HG02763 (cell line): Measurements from ENCODE around the gene FAM120B.

ENCODE experiments used
- ATAC-seq: cut with Tn5 transposase; IDR thresholded peaks from one replicate; pipeline ENCODE4 v1.9.1; 2021; ENCODE audit warnings: mild to moderate bottlenecking, moderate library complexity; ENCODE audit not compliant: unreplicated experiment

The FAM120B gene

DNA sequence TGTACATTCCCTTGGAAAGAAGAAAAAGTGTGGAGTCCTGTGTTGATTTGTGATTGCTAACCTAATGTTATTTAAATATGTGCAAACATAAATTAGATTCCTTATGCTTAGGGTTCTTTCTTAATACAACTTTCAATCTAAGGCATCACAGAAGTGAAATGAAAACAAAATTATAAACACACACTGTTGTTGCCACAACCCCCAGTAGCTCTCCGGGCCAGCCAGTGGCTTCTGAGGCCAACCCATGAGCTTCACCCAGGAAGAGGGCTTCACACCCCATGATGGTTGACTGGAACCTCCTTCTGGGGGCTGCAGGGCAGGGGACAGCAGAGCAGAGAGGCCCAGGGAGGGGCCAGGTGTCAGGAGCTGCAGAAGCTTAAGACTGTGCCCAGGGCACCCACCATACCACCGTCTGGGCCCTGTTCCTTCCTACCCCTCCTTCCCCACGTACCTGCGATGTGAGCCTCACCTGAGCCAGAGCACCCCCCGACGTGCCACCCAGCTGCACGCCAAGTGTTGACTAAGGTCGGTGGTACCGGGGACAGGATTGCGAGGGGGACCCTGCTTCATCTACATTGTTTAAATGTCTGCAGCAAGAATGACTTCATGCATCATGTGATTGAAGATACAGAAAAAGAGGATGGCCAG is 110.5 kb downstream of the FAM120B start:
- no peak for ATAC-seq

GRCh38 chr6:170417881-170418280 is 111.3 kb downstream of the FAM120B start:
- no peak for ATAC-seq

GRCh38 chr6:170420283-170420682 is 113.7 kb downstream of the FAM120B start:
- no peak for ATAC-seq

DNA sequence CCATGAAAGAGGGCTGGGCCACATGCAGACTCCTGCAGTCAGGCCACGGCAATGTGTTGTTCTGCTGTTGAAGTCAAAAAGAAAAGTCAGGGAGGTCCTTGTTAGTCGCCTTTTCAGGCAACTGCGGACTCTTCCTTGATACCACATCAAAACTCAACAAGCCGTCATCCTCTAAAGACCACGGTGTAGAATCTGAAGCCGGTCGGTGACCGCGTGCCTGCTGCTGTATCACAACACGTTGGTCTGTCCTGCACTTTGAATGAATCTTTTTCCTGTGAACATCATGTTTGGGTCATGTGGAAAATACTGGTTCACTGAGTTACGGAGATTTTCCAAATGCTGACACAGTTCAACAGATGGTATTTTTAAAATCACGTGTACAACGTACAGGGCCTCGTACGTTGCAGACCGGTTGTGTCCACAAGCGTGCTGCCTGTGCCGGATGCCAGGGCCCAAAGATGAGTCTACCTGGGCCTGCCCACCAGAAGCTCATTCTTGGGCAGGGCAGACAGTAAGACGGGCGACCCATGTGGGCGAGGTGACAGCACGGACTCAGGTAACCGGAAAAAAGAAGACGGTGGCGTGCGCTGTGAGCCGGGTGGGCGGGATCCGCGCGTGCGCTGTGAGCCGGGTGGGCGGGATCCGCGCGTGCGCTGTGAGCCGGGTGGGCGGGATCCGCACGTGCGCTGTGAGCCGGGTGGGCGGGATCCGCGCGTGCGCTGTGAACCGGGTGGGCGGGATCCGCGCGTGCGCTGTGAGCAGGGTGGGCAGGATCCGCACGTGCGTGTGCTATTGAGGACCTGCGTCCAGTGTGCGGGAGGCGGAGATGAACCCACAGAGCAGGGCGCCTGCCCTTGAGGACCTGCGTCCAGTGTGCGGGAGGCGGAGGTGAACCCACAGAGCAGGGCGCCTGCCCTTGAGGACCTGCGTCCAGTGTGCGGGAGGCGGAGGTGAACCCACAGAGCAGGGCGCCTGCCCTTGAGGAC is 114.5 kb downstream of the FAM120B start:
- no peak for ATAC-seq

DNA sequence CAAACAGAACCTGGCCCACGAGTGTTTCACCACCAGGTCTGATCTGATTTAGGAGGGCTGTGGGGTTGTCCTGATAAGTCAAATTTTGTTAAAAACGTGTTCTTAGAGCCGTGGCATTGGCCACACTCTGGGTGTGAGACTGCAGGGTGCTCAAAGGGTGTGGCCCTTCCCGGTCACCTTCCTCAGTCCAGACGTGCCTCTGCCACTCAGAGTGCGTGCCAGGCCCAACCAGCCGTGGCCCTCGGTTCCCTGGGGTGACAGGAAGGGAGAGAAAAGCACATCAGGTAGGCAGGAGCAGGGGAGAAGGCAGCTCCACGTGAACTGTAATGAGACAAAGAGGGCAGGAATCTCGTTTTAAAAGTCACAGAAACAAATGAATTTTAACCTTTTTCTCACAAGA is 115.4 kb downstream of the FAM120B start:
- ATAC-seq = no peak

- ATAC-seq = no peak
Measured at GRCh38 chr6:170423030-170423429, 116.5 kb downstream of the FAM120B start.

GRCh38 chr6:170423814-170424603 is 117.5 kb downstream of the FAM120B start:
- ATAC-seq = no peak

DNA sequence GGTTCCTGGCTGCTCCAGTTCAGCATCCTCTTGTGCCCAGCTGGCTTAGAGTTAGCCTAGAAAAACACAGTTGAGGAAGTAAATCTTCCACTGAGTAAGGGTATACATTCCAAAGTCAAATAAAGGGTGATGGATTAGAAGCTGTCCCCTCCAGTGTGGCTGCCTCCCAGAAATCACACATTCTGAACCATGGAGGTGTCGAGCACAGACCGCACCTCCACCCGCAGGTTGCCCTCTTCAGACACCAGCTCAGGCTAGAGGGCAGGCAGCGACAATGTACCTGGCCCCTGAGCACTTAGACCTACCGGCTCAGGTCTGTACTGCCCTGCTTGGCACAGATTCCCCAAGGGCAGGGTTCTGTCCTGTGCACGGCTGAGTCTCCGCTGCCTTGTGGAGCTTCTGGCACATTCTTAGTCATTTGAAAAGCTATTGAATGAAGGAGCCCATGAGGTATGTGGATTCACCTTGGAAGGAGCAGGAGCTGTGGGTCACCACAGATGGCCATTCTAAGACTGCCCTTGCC is 118.1 kb downstream of the FAM120B start:
- no peak for ATAC-seq

- no peak for ATAC-seq
Measured at GRCh38 chr6:170429450-170429849, 122.9 kb downstream of the FAM120B start.

DNA sequence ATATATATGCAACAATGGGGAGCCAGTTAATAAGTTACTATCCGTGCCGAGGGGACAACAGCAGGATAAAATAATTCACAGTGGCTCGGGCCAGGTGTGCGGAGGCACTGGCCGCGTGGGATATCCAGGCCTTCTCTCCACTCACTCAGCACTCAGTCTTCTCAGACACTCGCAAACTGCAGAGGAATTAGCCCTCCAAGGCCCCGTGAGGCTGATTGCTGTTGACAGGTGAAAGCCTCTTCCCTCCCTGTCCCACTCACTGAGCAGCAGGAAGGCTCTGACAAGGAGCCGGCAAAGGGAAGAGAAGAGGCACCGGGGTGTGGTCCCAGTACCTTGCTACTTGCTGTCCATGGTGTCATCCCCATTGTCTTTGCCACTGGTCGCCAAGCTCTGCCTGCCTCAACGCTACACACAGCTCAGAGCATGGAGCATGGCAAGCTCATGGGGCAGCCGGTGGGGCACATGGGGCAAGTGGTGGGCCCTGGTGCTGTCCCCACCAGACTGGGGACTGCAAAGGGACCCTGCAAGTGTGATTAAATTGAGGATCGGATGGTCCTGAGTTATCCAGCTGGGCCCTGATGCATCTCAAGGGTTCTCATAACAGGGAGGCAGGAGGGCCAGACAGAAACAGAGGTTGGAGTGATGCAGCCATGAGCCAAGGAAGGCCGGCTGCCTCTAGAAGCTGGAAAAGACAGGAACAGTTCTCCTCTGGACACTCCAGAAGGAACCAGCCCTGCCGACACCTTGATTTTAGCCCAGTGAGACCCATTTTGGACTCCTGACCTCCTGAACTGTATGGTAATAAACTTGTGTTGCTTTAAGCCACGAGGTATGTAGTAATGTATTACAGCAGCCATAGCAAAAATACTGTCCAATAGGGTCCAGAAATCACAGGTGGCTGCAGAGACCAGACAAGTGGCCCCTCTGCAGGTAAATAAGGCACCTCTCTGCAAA is 126.9 kb downstream of the FAM120B start:
- ATAC-seq = no peak

GRCh38 chr6:170434117-170434820 is 127.7 kb downstream of the FAM120B start:
- no peak for ATAC-seq

DNA sequence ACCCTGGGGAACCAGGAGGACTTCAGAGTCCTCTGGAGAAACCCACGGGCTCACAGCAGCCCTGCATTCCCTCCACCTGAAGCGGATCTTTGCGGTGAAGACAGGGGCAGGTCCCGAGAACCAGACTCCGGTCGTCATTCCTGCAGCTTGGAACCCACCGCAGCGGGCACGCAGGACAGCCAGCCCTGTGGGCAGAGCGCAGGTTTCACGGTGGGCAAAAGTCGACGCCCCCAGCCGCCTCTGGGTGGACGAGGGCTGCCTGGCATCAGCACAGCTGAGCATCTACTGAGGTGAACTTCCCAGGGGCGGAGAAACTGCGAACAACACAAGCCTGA is 128.2 kb downstream of the FAM120B start:
- no peak for ATAC-seq

GRCh38 chr6:170435766-170436165 is 129.2 kb downstream of the FAM120B start:
- no peak for ATAC-seq

- no peak for ATAC-seq
Measured at GRCh38 chr6:170436209-170436809, 129.8 kb downstream of the FAM120B start.

GRCh38 chr6:170437719-170438401 is 131.3 kb downstream of the FAM120B start:
- no peak for ATAC-seq

- ATAC-seq = peak; percentile 95
Measured at GRCh38 chr6:170438402-170438753, 131.8 kb downstream of the FAM120B start.

GRCh38 chr6:170438861-170439260 is 132.3 kb downstream of the FAM120B start:
- ATAC-seq = no peak
